Measurements from ENCODE around the gene HTR6.
"Not testable (repeated sequence)": the region's sequence is repeated elsewhere in the genome, so short reads cannot be mapped to it uniquely, and the experiment has no call there.

The HTR6 gene

GRCh38 chr1:19639228-19639627, 25.4 kb upstream of the HTR6 start:
- not testable (repeated sequence) for DNase-seq (ENCODE audit: low read depth in 3 of 3)

- DNase-seq (ENCODE audit: low read depth in 3 of 3), result no peak
These were observed 24.7 kb upstream of the HTR6 start for GRCh38 chr1:19639999-19640362.

- no peak for DNase-seq (ENCODE audit: low read depth in 3 of 3)
These were observed 24.0 kb upstream of the HTR6 start for GRCh38 chr1:19640363-19641316.

GRCh38 chr1:19643121-19643520, 21.6 kb upstream of the HTR6 start:
- DNase-seq (ENCODE audit: low read depth in 3 of 3), result no peak

GRCh38 chr1:19643602-19644394, 20.9 kb upstream of the HTR6 start, which contains the start of gene NBL1:
TSS of gene NBL1 (plus strand) at chr1:19644311. CDS start at chr1:19655031, 10,720 bp downstream.
- peak in 2 of 3 donors; percentile 37 to 68 for DNase-seq (ENCODE audit: low read depth in 3 of 3)

- no peak for DNase-seq (ENCODE audit: low read depth in 3 of 3)
These were observed 20.3 kb upstream of the HTR6 start for GRCh38 chr1:19644395-19644680.

GRCh38 chr1:19644681-19645410, 19.8 kb upstream of the HTR6 start:
- peak in 2 of 3 donors; percentile 24 to 37 for DNase-seq (ENCODE audit: low read depth in 3 of 3)

- DNase-seq (ENCODE audit: low read depth in 3 of 3), result no peak
These were observed 19.0 kb upstream of the HTR6 start for GRCh38 chr1:19645411-19646251.

GRCh38 chr1:19646377-19647319, 18.0 kb upstream of the HTR6 start:
- no peak for DNase-seq (ENCODE audit: low read depth in 3 of 3)

- no peak for DNase-seq (ENCODE audit: low read depth in 3 of 3)
These were observed 17.0 kb upstream of the HTR6 start for GRCh38 chr1:19647643-19648042.

- DNase-seq (ENCODE audit: low read depth in 3 of 3), result no peak
These were observed 16.4 kb upstream of the HTR6 start for GRCh38 chr1:19648239-19648638.

- no peak for DNase-seq (ENCODE audit: low read depth in 3 of 3)
These were observed 16.0 kb upstream of the HTR6 start for GRCh38 chr1:19648689-19649088.

GRCh38 chr1:19650416-19651140, 14.1 kb upstream of the HTR6 start:
- no peak for DNase-seq (ENCODE audit: low read depth in 3 of 3)

- no peak for DNase-seq (ENCODE audit: low read depth in 3 of 3)
These were observed 13.4 kb upstream of the HTR6 start for GRCh38 chr1:19651141-19651737.

GRCh38 chr1:19654386-19654785, 10.3 kb upstream of the HTR6 start:
- DNase-seq (ENCODE audit: low read depth in 3 of 3), result no peak

GRCh38 chr1:19654886-19655717, 9.6 kb upstream of the HTR6 start:
- no peak for DNase-seq (ENCODE audit: low read depth in 3 of 3)

GRCh38 chr1:19655718-19656080, 9.0 kb upstream of the HTR6 start:
- no peak for DNase-seq (ENCODE audit: low read depth in 3 of 3)

GRCh38 chr1:19656134-19656779, 8.4 kb upstream of the HTR6 start:
- no peak for DNase-seq (ENCODE audit: low read depth in 3 of 3)
